Muscle of back (tissue), 11 donors: Measurements from ENCODE around the gene RAB7A. TPM values are rescaled to one million over a fixed set of nuclear protein-coding genes. Genes with fewer than 3 reads are reported as not detected.
"Not testable (repeated sequence)": the region's sequence is repeated elsewhere in the genome, so short reads cannot be mapped to it uniquely, and the experiment has no call there.

ENCODE experiments used
- DNase-seq, 3 donors: peaks; one replicate each; pipeline versions ENCODE4 v3.0.0 to v3.0.0-alpha.2; 2013
- polyA plus RNA-seq, 10 donors: library from polyadenylated mRNA; unstranded; fragments of 120-200 nt; gene quantifications; one replicate each; pipeline ENCODE4 v1.2.1, GENCODE V29; 2013; ENCODE audit not compliant: insufficient read length in 10 of 10

Gene RAB7A
- polyA plus RNA-seq, 10 donors = 134 to 184 (median 145) TPM

DNA sequence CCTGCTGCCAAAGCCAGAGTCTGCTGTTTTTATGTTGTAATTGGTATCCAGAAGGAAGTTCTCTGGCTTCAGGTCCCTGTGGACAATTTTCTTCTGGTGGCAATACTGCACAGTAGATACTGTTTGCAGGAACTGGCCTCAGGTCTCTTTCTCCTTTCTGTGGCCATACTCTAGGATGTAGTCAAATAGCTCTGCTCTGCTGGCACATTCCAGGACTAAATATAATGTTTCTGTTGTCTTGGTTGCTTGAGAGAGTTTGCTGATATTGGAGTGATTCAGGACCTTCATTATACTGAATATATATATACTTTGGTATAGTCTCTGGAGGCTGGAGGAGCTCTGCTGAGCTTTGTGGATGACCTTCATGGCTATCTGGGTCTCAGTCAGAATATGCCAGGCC, 23.1 kb downstream of the RAB7A start:
- DNase-seq = no peak

DNA sequence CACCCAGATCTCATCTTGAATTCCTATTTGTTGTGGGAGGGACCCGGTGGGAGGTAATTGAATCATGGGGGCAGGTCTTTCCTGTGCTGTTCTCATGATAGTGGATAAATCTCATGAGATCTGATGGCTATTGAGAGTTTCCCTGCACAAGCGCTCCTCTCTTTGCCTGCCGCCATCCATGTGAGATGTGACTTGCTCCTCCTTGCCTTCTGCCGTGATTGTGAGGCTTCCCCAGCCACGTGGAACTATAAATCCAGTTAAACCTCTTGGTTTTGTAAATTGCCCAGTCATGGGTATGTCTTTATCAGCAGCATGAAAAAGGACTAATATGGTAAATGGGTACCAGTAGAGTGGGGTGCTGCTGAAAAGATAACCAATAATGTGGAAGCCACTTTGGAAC, 23.6 kb downstream of the RAB7A start:
- not testable (repeated sequence) for DNase-seq

DNA sequence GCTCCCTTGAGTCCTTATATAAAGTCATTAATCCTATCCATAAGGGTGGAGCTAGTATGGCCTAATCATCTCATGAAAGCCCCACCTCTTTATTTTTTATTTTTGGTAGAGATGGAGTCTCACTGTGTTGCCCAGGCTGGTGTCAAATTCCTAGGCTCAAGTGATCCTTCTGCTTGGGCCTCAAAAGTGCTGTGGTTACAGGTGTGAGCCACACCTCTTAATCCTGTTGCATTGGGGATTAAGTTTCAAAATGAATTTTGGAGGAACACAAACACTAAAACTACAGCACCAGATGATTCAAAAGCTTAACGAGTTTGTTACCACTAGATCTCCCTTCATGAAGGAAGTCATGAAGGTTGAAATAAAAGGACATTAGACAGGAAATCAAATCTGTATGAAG, 27.7 kb downstream of the RAB7A start:
- no peak for DNase-seq

DNA sequence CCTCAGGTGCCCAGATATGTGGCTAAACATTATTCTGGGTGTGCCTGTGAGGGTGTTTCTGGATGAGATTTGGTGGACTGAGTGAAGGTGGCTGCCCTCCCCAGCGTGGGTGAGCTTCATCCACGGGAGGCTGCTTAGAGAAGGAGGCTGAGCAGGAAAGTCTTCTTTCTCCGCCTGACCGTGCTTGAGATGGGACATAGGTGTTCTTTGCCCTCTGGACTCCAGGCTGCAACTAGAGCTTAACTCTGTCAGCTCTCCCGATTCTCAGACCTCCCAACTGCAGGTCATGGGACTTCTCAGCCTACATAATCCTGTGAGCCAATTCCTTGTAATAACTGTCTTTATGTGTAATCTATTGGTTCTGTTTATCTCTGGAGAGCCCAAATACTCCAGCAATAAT, 34.1 kb downstream of the RAB7A start:
- DNase-seq = no peak

DNA sequence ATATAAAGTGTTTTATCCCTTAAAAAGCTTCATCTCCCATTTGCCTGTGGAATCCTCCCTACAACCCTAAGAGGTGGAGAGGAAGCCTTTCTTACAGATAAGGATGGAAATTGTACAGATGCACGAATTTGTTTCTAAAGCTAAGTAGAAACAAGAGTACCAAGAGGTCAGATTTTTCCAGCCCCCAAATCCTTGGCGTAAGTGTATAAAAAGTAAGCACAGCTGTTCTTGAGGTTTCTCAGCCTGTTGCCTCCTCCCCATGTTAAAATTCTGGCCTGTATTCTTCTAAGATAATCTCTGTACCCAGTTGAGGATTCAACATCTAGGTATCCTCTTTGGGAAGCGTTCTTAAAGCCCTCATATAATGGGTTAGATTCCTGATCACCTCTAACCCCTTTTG, 34.9 kb downstream of the RAB7A start:
- DNase-seq = no peak

DNA sequence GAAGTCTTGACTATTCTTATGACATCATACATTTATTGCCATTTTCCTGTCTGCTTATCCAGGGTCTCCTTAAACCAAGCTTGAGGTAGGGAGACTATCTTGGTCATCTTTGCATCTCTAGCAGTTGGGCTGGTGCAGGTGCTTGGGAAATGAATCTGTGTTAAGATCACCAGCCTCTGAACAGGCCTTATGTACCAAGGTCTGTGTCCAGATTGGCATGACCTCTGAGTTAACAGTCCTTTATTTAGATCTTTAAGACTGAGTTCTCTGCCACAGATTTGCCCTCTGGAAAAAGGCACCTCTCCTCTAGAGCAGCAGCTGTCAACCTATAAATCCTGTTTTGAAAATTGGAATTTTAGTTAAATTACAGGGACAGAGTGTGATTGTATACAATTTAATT, 35.4 kb downstream of the RAB7A start:
- no peak for DNase-seq

DNA sequence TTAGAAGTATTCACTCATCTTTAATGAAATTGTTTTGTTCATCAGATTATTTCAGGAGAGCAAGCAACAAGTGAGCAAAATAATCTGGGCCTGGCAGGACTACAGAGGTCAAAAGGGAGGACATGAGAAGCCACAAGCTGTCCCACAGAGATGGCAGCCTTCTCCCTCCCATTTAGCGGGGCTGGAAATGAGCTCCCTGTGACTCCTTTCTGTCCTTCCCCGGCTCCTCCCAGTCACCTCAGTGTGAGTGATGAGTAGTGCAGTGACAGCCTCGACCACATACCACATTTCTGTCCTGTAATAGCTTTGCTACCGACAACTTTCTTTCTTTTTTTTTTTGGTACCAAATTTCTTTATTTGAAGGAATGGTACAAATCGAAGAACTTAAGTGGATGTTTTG, 38.0 kb downstream of the RAB7A start:
- no peak for DNase-seq

DNA sequence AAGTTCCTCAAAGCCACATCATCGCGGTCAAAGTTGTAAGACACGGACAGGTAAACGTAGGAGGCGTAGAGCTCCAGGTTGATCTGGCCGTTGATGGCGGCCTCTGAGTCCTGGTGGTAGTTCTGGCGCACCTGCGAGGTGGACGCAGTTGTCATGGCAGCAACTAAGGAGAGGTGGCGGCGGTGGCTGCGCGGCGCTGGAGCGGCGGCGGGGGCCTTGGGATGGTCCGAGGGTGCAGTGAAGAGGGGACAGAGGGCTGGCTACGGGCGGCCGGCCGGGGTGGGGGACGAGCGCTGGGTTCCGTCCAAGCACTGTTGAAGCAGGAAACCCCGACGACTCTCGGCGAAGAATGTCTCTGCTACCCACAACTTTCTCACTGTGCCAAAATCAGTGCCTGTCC, 38.9 kb downstream of the RAB7A start:
- DNase-seq = no peak

DNA sequence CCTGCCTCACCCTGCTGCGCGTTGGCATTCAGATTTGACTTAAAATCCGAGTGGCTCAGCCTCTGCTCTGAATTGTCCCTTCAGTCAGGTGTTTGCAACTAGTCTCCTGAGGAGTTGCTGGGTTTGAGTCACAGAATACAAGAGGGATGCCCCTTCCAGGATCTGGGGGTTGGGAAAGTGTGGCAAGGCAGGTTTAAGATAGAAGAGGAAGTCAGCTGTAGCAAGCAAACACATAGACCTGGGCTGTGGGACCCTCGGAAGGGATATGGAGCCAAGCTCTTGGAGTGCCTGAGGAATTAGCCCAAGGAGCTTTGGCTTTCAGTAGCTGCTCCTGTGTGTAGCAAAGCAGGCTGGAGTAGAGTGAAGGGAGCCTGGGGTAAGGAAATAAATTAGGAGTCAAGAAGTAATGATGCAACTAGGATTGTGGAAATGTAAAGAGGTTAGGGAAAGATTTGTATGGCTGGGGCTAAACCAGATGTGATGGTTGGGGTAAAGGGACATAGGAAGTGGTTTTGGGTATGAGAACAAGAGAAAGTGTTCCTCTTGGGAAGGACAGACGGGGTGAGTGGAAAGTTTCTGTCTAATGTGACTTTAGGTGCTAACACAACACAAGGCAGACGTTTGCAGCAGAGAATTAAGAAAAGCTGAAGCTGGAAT, 41.2 kb downstream of the RAB7A start:
- no peak for DNase-seq

DNA sequence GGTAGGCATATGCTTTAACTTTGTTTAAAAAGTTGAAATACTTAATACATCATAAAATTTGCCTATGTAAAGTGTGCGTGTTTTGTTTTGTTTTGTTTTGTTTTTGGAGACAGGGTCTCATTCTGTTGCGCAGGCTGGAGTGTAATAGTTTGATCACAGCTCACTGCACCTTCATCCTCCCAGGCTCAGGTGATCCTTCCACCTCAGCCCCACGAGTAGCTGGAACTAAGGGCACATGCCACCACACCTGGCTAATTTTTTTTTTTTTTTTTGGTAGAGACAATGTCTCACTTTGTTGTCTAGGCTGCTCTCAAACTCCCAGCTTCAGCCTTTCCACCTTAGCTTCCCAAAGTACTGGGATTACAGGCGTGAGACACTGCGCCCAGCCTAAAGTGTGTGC, 42.5 kb downstream of the RAB7A start:
- DNase-seq = no peak

DNA sequence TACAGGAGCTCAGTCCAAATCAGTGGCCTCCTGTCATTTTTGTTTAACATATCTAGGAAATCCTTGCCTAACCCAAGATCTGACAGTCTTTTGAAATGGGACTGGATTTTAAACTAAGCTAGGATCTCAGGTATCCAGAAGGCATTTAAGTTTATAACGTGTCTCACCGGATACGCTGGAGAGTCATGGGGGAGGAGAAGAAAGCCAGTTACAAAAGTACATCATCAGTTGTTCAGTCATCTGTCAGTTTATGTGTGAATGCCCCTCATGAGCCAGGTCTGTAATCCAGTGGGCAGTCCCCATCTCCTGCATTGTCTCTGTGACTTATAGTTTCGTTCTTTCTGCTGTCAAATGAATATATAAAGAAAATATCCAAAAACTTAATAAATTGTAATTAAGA, 44.4 kb downstream of the RAB7A start:
- no peak for DNase-seq

DNA sequence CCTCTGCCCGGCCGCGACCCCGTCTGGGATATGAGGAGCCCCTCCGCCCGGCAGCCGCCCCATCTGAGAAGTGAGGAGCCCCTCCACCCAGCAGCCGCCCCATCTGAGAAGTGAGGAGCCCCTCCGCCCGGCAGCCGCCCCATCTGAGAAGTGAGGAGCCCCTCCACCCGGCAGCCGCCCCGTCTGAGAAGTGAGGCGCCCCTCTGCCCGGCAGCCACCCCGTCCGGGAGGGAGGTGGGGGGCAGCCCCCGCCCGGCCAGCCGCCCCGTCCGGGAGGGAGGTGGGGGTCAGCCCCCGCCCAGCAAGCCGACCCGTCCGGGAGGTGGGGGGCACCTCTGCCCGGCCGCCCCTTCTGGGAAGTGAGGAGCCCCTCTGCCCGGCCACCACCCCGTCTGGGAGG, 47.2 kb downstream of the RAB7A start:
- not testable (repeated sequence) for DNase-seq

DNA sequence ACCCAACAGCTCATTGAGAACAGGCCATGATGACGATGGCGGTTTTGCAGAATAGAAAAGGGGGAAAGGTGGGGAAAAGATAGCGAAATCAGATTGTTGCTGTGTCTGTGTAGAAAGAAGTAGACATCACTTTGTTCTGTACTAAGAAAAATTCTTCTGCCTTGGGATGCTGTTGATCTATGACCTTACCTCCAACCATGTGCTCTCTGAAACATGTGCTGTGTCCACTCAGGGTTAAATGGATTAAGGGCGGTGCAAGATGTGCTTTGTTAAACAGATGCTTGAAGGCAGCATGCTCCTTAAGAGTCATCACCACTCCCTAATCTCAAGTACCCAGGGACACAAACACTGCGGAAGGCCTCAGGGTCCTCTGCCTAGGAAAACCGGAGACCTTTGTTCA, 47.6 kb downstream of the RAB7A start:
- not testable (repeated sequence) for DNase-seq

DNA sequence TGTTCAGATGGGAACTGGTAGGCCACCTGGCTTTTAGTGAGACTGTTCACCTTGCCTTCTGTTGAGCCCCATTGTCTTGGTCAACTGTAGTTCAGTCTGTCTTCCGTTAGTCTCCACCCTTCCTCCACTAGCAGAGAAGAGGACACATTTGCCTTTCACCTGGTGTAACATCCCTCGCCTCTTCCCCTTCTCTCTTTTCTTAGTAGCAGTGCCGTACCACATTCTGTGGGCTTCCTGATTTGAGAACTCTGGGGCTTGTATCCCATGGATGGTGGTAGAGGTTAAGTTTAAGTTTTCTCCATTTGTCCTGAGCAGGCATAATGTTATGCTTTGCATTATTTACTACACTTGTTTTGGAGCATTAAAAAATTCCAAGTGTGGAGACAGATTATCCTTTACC, 49.3 kb downstream of the RAB7A start:
- no peak for DNase-seq

DNA sequence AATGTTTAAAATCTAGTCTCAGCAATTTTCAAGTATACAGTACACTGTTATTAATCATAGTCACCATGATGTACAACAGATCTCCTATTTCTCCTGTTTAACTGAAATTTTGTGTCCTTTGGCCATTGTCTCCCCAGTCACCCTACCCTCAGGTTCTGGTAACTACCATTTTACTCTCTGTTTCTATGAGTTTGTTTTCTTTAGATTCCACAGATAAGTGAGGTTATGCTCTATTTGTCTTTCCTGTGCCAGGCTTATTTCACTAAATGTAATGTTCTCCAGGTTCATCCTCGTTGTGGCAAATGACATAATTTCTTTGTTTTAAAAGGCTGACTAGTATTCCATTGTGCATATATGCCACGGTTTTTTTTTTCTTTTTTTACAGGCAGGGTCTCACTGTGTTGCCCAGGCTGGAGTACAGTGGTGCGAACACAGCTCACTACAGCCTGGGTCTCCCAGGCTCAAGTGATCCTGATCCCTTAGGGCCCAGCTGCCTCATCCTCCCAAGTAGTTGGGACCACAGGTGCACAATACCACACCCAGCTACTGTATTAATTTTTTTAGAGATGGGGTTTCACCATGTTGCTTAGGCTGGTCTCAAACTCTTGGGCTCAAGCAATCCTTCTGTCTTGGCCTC, 50.0 kb downstream of the RAB7A start:
- DNase-seq = no peak

DNA sequence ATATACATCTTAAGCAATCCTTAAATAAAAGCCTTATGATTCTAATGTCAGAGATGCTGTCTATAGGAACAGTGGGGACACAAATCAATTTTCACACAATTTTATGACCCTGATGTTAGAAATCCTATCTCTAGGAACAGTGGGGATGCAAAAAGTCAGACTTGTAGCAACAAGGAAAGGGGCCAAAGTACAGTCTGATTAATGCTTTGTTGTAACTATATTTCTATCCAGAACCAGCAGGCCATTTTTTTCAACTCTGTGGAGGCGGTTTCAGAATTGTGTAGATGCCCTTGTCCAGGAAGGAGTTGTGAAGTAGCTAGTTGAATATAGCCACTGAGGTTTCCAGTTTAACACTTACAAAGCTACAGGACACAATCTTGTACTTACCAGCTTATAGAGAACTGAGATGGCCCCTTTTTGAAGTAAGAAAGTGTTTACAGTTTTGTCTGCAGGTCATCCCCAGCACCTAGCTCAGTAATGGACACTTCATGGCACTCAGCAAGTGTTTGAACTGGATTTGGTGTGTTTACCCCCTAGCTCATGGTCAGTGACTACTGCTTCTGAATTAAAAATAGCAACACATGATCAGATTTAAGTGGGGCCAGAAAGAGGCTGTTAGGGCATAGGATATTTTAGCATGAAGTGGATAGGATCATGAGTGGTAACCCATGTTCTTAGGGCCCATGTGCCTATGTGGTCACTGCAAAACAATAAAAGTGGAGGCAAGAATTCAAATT, 54.3 kb downstream of the RAB7A start:
- no peak for DNase-seq

DNA sequence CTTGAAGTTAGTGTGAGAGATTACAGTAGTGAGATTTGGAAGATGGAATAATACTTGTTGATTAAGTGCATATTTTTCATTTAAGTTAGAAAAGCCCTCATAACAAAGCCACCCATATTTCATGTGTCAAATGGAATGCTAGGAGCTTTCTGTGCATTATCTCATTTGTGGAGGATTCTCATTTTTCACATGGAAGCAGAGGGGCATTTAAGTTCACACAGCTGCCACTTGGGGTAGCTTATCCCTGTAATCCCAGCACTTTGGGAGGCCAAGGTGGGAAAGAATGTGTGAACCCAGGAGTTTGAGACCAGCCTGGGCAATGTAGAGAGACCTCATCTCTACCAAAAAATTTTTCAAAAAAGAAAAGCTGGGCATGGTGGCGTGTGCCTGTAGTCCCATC, 55.2 kb downstream of the RAB7A start:
- DNase-seq = no peak

DNA sequence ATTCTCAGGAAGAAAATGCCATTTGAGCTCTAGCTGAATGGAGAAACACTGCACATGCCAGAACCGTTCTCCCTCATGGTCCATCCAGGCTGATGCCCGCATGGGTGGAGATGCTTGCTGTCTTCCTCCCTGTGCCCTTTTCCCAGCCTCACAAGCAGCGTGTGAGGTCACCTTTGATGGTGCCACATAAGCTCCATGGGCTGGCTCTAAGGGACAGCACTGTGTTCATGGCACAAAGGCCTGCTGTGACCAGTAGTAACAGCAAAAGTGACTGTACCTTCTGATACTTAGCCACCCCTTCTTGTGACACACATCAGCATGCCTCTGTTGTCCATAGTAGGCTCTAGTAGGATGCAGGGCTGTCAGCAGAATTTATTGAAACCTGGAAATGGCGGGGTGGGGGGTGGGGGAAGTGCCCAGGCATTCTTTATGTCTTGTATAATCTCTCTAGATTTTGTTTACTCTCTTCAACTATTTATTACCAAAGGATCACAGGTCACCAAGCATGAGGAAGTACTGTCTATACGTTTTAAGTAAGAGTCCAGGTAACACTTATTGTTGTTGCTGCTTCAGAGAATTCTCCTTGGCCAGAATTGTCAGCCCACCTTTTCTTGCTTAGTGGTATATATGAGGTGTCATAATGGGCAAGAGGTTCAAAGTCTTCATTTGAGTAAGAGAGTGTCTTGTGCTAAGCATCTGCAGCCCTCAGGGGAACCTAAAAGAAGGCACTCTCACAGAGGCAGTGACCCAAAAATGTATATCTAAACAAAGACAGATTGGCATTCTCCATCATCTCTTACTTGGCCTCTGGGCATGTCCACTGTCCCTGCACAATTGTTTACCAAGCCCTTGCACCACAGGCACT, 56.5 kb downstream of the RAB7A start:
- no peak for DNase-seq

DNA sequence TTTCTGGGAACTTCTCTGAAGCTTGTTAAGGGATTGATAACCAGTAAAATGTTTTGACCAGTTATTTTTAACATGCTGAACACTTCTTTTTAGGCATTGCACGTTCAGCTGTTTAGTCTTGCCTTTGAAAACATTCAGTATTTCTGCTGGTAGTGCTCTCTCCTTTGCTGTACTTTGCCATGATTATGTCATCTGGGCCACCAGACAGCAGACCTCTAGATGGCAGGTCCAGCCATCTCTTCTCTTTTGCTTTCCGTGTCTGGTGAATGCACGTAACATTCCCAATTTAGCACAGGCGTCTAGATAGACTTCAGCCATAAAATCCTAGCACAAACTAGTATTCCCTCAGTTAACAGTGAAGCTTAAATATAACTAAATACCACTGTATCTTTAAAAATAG, 57.8 kb downstream of the RAB7A start:
- no peak for DNase-seq

DNA sequence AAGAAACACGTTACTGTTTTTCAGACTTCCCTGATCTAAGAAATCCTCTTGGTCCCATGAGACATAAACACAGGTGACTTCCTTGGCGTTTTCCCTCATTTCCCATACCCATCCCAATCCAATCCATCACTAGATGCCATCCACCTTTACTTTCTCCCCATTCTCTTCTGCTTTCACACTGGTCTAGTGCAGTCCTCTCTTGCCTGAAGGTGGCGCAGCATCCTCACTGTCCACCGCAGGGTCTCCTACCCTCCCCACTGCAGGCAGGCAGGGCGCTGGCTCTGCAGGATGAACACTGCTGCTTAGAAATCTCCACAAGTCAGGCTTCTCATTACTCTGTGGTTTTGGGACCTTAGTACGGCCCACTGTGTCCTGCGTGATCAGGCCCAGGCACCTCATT, 58.2 kb downstream of the RAB7A start:
- peak in 1 of 3 donors; percentile 29 for DNase-seq

DNA sequence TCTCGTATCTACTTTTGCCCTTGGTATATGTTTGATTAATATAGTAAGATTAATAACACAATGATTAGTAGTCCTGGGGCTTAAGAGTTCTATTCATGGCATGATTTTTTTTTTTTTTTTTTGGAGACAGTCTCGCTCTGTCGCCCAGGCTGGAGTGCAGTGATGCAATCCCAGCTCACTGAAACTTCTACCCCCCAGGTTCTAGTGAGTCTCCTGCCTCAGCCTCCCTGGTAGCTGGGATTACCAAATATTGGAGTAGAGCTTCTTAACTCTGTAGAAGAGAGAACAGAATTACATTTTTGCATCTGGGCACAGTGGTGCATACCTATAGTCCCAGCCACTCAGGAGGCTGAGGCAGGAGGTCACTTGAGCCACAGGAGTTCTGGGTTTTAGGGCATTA, 58.9 kb downstream of the RAB7A start:
- no peak for DNase-seq

DNA sequence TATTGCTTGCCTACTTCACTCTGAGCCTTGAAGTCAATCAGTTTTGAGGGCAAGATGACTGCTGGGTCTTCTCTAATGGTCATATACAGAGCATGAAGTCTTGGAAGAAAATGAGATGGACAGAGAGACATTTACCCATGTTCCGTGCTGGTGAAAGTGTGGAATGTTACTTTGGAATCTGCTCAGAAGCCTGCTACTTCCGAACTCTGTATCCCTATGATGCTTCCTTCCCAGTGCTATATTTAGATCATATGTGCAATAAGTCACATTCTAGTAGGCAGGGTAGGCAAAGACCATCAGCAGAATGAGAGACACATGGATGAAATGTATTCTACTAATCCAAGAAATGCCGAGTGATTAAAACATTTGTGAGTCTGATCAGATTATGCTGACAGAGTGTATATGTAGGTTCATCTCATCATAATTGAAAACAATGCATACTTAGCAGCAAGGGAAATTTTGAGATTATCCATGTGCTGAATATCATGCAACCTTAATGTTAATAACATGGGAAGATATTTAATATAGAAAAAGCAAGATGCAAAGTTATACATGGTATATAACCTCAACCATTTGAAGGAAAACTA, 60.5 kb downstream of the RAB7A start:
- DNase-seq = peak in 1 of 3 donors; percentile 18
